Stimulated activated CD8-positive, alpha-beta memory T cell treated with anti-CD3 and anti-CD28 coated beads, Interleukin-7, amount 100 ng/mL, for 1 hour (primary cell): Measurements from ENCODE around the gene SAP30.
A peak's percentile ranks its signal among the peaks of the same experiment; 100 is the strongest.

Experiments used
- DNase-seq, 2 donors: peaks; one replicate each; pipeline ENCODE4 v3.0.0-alpha.2; 2020; ENCODE audit warnings: low read depth in 2 of 2

The SAP30 gene, protein sequence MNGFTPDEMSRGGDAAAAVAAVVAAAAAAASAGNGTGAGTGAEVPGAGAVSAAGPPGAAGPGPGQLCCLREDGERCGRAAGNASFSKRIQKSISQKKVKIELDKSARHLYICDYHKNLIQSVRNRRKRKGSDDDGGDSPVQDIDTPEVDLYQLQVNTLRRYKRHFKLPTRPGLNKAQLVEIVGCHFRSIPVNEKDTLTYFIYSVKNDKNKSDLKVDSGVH

DNA sequence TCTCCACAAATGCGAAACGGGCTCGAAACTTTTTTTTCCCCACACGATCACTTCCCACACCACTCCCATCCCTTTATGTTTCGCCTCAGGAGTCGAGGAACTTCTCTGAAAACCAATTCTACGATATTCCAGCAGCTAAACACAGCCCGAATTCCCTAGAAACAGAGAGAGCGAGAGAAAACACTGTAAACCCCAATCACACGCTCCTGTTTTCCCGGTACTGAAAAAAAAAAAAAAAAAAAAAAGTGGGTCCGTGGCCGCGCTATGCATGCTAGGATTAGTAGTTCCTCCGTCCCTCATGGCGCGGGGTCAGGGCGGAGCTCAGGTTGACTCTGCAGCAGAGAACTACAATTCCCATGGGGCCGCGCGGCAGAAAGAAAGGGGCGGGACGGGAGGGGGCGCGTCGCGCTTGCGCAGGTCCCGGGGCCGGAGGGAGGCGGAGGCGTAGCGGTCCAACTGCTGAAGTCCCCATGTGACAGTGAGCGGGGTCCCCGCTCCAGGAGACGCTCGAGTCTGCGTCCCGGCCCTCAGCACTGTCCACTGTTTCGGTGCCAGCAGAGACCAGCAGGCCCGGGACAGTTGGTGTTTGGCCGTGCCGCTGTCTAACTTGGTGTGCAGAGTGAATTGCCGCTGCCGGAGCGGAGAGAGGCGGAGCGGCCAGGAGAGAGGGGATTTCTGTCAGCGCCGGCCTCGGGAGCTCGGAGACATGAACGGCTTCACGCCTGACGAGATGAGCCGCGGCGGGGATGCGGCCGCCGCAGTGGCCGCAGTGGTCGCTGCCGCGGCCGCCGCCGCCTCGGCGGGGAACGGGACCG, at the start of gene SAP30:
Gene SAP30 (plus strand): TSS at position 478 of the 815 bp plus-strand sequence. CDS start 229 bp downstream, at position 707.
- peak; percentile 96 for DNase-seq

DNA sequence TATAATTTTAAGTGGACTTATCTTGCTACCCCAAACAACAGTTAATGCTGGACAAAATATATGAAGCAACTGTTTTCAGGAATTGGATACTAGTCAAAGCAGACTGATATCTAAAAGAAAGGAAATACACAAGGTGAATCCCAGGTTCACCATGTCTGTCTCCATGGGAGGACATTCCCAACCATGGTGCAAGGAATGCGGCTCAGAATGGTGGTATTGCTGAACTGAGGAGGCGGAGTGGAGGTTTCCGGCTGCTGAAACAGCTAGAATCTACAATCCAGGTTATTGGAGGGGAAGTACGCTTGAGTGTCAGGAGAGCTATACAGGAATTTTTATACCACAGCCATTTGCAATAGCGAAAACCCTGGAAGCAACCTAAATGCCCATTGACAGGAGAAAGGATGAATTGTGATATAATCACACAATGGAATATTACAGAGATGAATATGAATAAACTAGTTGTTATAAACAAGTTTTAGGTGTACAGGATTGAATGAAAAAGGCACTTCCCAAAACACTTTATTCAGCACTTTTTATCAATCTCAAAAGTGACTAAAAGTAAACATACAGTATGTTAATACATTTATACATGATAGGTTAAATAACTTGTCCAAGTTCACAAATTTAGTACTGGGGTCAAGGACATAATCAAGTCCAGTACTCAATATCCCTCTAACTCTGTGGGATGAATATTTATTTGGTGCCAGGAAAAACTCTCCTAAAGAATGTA, 45.6 kb upstream of the SAP30 start:
- DNase-seq, result no peak

DNA sequence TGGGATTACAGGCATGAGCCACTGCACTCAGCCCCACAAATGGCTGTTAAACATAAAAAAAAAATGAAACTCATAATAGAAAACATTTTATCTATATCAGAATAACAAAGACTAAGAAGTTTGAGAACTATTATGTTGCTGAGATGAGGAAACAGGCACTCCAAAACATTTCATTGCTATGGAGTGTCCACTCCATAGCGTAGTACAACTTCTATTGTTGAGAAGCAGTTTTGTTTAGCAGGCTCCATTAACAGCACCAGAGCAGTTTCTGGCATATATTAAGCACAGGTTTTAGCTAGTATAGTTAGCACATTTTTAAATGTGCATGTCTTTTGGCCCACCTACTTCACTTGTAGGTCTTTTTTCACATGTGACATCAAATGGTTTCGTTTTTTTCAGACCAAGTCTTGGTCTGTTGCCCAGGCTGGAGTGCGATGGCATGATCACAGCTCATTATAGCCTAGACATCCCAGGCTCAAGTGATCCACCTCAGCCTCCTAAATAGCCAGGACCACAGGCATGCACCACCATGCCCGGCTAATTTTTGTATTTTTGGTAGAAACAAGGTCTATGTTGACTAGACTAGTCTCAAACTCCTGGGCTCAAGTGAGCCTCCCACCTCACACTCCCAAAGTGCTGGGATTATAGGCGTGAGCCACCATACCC, 42.4 kb upstream of the SAP30 start:
- DNase-seq, result no peak

DNA sequence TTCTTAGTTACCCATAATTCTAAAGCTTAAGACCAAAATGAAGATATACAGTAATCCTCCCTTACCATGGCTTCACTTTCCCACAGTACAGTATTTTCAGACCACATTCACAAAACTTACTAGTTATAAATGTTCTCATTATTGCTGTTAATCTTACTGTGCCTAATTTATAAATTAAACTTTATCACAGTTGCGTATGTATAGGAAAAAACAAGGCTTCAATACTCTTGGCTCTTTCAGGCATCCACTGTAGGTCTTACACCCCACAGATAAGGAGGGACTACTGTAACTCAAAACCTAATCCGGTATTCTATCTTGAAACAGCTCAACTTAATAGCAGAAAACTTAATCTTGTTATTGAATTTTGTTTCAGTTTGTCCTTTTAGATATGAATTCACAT, 40.2 kb upstream of the SAP30 start:
- DNase-seq, result no peak

DNA sequence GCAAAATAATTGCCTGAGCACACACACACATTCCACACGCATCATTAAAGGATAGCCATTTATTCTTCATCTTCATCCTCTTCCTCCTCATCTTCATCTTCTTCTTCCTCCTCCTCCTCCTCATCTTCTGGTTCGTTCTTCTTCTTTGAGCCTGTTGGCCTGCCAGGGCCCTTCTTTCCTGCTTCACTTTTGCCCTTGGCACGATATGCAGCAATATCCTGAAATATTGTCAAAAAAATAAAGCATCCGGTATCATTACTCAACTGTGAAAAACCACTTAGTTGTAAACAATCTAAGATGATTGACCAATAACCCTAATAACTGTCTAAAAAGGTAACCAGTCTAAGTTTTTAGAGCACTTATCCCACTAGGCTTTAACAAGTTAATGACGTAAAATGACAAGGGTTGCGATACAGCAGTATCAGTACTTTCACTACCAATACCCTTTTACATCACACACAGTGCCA, 38.7 kb upstream of the SAP30 start:
- no peak for DNase-seq

DNA sequence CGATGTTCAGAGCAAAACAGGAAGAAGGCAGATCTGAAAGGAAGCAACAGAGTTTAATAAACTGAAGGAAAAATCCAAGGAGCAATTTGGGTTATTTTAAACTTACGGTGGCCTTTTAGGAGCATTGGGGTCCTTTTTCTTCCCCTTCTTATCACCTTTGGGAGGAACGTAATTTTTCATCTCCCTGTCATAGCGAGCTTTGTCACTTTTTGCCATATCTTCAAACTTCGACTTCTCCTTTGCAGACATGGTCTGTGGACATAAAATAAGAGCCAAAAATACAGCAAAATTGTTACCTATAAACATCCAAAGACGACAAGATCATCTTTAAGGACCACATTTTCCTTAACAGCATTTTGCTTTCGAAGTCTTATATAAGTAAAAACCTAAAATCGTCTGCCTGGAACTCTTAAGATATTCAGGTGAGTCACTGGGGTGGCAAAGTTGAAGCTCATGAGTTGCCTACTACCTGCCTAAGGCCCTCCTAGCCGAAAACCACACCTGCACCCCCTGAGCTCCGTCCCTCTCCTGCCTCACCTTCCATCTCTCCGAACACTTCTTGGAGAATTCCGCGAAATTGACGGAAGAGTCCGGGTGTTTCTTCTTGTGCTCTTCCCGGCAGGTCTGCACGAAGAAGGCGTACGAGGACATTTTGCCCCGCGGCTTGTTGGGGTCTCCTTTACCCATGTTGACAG, 37.6 kb upstream of the SAP30 start:
- DNase-seq, result no peak

DNA sequence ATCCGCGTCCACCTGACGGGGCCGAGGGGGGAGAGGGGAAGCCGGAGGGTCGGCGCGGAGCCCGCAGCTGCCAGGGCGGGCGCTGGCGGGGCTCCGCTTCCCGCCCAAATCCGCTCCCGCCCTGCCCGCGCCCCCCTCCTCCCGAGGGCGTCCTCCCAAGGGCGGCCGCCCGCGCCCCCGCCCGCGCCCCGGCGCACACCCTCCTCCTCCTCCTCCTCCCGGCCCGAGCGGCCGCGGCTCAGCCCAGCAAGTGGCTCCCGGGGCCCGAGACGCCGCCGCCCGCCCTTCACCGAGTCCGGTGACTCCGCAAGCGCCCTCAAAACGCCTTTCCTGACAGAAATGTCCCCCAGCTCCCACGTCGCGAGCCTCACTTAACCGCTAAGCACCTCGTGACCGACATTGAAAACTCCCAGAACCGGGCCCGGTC, 37.1 kb upstream of the SAP30 start:
- peak in 1 of 2 donors; percentile 5 for DNase-seq

DNA sequence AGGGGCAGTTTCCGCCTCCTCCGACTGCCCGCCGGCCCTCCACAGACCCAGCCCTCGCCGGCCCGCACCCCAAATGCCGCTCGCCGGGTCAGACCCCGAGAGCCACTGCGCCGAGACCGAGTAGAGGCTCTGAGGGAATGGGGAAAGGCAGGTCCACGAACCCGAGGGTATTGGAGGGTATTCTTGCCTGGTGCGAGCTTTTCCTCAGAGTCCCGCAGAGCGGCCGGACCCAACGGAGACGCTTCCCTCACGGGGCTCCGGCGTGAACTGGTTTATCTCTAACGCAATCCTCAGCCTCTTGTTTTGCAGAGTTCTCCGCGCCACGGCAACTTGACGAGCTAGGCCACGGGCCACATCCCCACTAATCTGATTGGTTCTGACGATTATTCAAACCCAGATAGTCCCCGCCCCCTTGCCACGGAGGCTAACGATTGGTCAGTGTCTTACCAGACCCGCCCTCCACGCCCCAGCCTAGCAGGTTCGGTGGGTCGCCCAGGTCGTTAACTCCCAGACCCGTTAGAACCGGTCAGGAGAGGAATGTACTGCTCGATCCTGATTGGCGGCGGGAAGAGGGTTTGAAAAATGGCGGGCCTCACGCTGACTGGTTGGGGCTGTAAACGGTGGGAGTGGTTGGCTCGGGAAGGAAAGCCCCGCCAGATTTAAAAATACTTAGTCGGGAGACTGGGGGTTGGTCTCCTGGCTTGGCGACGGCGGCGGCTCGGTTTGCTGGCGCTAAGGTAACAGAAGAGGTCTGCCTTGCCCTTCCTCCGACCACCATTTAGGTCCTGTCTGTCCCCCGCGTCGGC, 36.5 kb upstream of the SAP30 start, which contains the start of gene HMGB2:
Gene HMGB2 (minus strand): TSS at position 274 of the 806 bp plus-strand sequence. CDS start 709 bp downstream, outside the sequence.
- DNase-seq, result peak; percentile 96 to 100

DNA sequence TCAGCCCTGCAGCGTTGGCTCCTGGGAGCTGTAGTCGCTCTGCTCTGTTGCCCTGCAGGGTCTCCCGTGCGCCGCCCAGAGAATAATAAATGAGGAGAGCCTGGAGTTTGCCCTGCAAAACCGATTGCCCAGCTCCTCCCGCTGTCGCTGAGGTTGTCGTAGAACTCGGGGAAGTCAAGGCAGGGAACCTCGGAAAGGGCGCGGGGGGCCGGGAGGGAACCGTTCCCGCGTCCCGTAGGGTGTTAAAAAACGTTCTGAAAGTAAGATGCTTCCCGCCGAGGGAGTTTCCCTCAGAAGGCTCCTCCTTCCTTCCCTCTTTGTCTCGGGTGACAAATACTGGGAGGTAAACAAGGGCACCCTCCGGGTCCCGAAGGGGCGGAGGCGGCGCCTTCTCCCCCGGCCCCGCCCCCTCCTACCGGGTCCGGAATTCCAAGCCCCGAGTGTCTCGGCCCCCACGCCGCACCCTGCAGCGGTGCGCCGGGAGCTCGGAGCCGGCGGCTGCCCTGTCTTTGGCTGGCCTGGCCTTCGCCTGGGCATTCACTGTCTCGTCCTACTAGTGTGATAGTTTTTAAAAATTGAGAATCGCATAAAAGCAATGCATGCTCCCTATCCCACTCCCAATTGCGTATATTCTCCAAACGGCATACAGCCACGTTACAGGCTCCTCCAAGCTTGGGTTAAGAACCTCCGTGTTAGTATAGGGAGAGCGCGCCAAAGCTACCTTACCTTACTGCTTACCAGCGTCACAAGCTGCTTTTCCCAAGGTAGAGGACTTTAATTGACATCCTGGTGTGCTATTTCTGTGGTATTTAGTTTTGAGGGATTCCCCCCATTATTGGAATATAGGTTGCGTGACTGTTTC, 35.6 kb upstream of the SAP30 start:
- DNase-seq, result no peak

DNA sequence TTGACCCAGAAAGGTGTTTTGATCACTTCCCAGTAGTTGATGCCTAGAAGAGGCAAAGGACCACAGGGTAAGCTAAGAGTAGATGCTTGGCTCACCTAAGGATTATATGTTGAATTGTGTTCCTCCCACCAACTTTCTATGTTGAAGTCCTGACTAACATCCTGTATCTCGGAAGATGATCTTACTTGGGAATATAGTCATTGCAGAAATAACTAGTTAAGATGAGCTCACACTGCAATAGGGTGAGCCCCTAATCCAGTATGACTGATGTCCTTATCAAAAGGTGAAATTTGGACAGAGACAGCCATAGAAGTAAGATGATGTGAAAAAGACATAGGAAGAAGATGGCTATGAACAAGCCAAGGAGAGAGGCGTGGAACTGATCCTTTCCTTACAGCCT, 33.3 kb upstream of the SAP30 start:
- no peak for DNase-seq

DNA sequence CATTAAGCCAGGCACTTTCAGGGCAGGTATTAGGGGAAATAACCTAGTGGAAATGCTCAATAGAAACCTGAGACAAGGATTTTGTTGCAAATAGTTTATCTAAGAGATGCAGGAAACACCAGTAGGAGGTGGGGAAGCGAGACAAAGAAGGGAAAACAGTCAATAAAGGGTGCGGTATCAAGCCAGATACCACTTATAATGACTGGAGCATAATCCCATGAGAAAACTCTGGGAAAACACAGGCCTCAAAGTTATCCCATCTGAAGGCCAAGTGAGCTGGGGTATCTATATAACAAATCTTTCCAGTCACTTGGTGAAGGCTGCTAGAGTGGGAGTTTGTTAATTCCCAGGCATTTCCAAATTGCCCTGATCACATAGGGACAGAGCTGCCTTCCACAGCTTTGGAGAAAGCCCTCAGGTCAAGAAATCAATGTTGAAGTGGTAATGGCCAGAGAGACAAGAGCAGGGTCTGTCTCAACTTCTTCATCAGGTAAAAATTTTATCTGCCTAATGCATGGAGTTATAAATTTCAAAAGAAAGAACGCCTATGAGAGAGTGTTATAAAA, 26.8 kb upstream of the SAP30 start:
- no peak for DNase-seq

DNA sequence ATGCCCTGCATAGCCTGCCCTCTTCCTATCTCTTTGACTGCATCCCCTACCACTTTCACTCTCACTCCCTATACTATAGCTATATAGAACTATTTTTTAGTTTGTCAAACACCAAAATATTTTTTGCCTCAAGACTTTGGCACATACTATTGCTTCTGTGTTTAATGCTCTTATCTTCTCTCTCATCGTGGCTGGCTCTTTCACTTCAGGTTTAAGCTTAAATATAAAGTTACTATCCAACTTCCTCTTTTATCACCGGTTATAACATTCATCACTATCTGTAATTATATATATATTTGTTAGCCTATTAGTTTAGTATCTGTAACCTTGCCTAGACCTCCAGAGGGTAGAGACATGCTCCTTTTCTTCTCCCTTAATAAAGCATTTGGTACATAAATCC, 25.1 kb upstream of the SAP30 start:
- no peak for DNase-seq

DNA sequence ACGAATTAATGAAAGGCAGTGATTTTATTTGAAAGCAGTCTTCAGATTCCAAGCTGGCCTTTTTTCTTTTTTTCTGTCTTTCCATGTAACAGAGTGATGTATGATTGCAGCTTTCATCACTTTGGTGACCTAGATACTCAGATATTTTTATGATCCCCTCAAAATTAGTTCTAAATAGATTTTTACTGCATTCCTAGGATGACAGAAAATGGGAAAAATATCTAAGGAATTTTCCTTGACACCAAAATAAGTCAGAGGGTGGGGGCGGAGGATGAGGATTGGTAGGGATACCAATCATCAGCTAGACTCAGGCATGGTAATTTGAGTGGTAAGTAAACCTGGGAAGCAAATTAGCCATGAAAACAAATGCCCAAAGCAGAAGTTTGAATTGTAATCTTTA, 24.7 kb upstream of the SAP30 start:
- no peak for DNase-seq

DNA sequence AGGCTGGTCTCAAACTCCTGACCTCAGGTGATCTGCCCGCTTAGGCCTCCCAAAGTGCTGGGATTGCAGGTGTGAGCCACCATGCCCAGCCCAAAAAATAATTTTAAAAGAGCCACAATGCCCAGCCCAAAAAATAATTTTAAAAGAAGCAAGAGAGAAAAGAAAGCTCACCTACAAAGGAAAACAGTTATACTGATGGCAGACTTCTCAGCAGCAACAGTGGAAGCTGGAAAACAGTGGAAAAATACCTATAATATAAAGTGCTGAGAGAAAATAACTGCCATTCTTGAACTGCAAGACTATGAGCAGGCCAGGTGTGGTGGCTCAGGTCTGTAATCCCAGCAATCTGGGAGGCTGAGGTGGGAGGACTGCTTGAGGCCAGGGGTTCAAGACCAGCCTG, 23.3 kb upstream of the SAP30 start:
- no peak for DNase-seq

DNA sequence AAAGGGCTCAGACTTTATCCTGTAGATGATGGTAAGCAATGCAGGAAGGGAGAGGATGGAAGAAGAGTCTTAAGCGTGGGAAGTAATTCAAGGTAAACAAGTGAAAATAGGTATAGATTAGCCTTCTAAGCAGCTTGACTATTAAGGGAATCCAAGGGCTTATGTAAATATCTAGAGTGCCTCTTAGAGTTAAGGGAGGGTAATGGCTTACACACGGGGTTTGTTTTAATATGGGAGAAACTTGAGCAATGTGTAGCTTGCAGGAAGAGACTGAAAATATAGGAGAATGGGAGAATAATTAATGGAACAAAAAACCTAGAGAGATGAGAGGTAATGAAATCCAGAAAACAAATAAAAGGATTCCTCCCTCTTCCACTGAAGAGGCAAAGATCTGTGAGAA, 12.8 kb upstream of the SAP30 start:
- no peak for DNase-seq

DNA sequence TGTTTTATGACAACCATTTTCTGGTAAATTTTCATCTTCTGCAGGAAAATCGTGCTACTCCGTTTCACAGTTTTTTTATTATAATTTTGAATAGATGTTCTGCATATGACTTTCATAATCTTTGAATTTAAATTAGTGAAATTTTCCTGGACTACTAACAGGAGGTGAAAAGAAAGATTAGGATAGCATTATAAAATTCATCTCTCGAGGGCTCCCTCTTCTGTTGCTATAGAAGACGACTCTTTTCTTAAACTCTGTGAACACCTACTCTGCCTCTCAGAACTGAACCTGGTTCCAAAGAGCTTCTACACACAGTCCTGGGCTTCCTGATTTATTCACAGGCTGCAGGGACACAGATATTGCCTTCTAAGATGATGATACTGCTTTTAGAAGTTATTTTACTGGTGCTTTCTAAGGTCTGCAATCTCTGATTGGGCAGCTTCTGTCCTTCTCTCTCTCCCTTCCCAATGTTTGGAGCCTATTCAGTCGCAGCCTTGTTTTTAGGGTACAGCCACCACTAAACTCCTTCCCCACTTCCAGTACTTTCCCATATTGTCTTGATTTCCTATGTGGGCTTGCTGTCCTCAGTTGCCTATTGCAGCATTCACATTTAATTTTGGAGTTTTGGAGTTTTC, 10.1 kb upstream of the SAP30 start:
- no peak for DNase-seq

DNA sequence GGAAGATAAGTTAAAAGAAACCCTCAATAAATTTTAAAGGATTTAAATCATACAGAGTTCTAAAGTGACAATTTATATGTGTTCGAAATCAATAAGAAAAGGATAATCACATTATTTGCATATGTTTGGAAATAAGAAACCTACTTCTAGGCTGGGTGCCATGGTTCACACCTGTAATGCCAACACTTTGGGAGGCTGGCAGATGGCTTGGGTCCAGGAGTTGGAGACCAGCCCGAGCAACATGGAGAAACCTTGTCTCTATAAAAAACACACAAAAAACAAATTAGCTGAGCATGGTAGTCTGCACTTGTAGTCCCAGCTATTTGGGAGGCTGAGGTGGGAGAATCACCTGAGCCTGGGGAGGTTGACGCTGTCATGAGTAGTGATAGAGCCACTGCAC, 8.1 kb upstream of the SAP30 start:
- DNase-seq, result no peak

DNA sequence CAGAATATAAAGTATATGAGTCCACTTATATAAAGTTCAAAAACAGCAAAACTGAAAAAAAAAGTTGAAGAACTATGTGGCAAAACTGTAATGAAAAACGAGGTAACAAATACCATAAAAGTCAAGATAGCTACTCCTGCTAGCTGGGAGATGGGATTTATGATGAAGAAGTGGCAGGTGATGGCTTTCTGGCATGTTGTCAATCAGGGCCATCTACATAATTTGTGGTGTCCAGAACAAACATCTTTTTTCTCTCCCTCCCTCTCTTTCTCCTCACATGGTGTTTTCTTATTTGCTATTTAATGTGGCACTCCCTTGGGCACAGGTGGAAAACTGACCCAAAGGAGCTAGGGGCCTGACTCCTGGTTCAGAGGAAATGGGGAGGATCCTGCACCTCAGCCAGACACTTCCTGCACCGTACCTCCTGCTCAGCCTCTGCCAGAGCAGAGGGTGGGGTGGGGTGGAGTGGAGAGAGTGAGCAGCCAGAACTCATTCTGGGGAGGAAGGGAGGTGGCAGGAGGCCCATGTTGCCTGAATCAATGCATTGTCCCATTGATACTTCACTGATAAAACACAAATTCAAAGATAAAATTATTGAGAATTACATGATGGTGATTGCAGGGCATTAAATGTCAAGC, 5.3 kb upstream of the SAP30 start:
- no peak for DNase-seq
